Prostate gland (tissue), 2 donors: Measurements from ENCODE around the gene SSR4. TPM values are rescaled to one million over a fixed set of nuclear protein-coding genes. Genes with fewer than 3 reads are reported as not detected.

Experiments used
- DNase-seq: peaks from one replicate; pipeline ENCODE4 v3.0.0-alpha.2; 2019; ENCODE audit warnings: low spot score
- H3K27ac ChIP-seq, 2 donors: fragments of 200-600 bp; sonication (generic); 2 replicates each; pipeline ENCODE4 v1.5.1; 2017 to 2019
- H3K27me3 ChIP-seq: fragments of 200-600 bp; sonication (generic); replicated peaks from 2 replicates; pipeline ENCODE4 v1.5.1; 2019; ENCODE audit not compliant: insufficient read depth
- H3K36me3 ChIP-seq, 2 donors: fragments of 200-600 bp; sonication (generic); 1 replicate in 1 of 2; 2 replicates in 1 of 2; pipeline versions ENCODE4 v1.5.1 to v1.8.1; 2017 to 2019
- H3K4me1 ChIP-seq: fragments of 200-600 bp; sonication (generic); replicated peaks from 2 replicates; pipeline ENCODE4 v1.5.1; 2019
- H3K4me3 ChIP-seq, 2 donors: fragments of 200-600 bp; sonication (generic); 2 replicates each; pipeline ENCODE4 v1.5.1; 2017 to 2019
- H3K9me3 ChIP-seq: fragments of 200-600 bp; sonication (generic); 2 replicates; pipeline ENCODE4 v1.5.1; 2017
- POLR2A ChIP-seq: fragments of 450-650 bp; IDR thresholded peaks from one replicate; pipeline ENCODE4 v1.6.1; 2016; ENCODE audit warnings: antibody characterized with exemption, mild to moderate bottlenecking
- POLR2AphosphoS5 ChIP-seq: sonication (generic); formaldehyde crosslinking; IDR thresholded peaks from one replicate; pipeline ENCODE4 v1.6.1; 2017; ENCODE audit warnings: antibody characterized with exemption
- WGBS: methylation state at CpG from one replicate; pipeline ENCODE4 v1.1.5; 2018; 5-methylcytosine and 5-hydroxymethylcytosine counted together
- intact Hi-C: fragments of 100-400 bp; cut with DNase I; formaldehyde crosslinking; loops from one replicate; pipeline ENCODE4 v1.14.2; 2022
- total RNA-seq, 2 donors: library from RNA; depleted of rRNA; stranded (reverse); fragments of >200 nt; gene quantifications; one replicate each; pipeline ENCODE4 v1.1.0, GENCODE V29; 2016
- TF ChIP-seq, protein P1 (sequence below), 4 experiments: fragments of 200-600 bp in 2 of 4; fragments of 450-650 bp in 2 of 4; sonication (generic) in 2 of 4; IDR thresholded peaks; 1 replicate in 3 of 4; 2 replicates in 1 of 4; pipeline ENCODE4 v1.5.1; 2016 to 2019; ENCODE audit warnings: antibody characterized with exemption in 4 of 4, mild to moderate bottlenecking in 2 of 4, moderate library complexity in 2 of 4

The SSR4 gene
- total RNA-seq, 2 donors from 2014 or later = 288 to 623 TPM

- intact Hi-C loops = no loop called here
- DNase-seq = no peak
- WGBS = 89% methylated on average over 6 of the region's 6 CpGs
- H3K27me3 ChIP-seq = no peaks in the 10 kb centered on the region
- H3K36me3 ChIP-seq = no peaks in the 10 kb centered on the region
- no peak overlapping the region for H3K27ac ChIP-seq
- TF ChIP-seq POLR2A (no peak), POLR2AphosphoS5 (no peak)
- TF ChIP-seq, protein P1, sequence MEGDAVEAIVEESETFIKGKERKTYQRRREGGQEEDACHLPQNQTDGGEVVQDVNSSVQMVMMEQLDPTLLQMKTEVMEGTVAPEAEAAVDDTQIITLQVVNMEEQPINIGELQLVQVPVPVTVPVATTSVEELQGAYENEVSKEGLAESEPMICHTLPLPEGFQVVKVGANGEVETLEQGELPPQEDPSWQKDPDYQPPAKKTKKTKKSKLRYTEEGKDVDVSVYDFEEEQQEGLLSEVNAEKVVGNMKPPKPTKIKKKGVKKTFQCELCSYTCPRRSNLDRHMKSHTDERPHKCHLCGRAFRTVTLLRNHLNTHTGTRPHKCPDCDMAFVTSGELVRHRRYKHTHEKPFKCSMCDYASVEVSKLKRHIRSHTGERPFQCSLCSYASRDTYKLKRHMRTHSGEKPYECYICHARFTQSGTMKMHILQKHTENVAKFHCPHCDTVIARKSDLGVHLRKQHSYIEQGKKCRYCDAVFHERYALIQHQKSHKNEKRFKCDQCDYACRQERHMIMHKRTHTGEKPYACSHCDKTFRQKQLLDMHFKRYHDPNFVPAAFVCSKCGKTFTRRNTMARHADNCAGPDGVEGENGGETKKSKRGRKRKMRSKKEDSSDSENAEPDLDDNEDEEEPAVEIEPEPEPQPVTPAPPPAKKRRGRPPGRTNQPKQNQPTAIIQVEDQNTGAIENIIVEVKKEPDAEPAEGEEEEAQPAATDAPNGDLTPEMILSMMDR (IDR thresholded peaks at IDR 0.05) = no peak
- H3K4me3 ChIP-seq = no peak overlapping the region
- H3K4me1 ChIP-seq = no peaks in the 10 kb centered on the region
- no peaks in the 10 kb centered on the region for H3K9me3 ChIP-seq
Measured at GRCh38 chrX:153836921-153837320, 42.5 kb downstream of the SSR4 start.

DNA sequence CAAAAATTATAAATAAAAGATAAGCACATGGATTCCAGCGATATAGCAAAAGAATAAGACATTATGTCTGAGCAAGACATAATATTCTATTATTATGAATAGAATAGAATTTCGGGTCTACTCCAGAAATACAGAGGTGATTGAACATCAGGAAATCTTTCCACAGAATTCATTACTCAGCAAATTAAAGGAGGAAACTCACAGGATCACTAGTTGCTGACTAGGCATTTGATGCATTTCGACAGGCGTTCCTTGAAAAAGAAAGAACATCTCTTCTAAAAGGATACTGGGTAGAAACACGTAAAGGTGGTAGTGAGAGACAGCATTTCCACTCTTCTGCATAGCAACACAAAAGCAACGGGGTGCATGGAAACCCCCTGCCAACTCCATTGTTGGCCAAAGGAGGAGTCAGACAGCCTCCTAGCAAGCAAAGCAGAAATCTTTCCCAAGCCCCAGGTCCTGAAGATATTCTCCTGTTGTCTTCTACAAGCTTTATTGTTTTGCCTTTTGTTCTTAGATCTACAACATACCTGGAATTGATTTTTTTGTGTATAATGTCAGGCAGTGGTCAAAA is 50.1 kb downstream of the SSR4 start:
- no peaks in the 10 kb centered on the region for H3K36me3 ChIP-seq
- H3K9me3 ChIP-seq = no peaks in the 10 kb centered on the region
- H3K27ac ChIP-seq = no peak overlapping the region
- TF ChIP-seq POLR2AphosphoS5 (no peak), POLR2A (no peak)
- TF ChIP-seq, protein P1 (IDR thresholded peaks at IDR 0.05) = no peak
- intact Hi-C loops = no loop called here
- H3K4me1 ChIP-seq = no peaks in the 10 kb centered on the region
- H3K4me3 ChIP-seq = no peak overlapping the region
- WGBS = 33% methylated on average over 6 of the region's 6 CpGs
- DNase-seq = no peak
- H3K27me3 ChIP-seq = no peaks in the 10 kb centered on the region

DNA sequence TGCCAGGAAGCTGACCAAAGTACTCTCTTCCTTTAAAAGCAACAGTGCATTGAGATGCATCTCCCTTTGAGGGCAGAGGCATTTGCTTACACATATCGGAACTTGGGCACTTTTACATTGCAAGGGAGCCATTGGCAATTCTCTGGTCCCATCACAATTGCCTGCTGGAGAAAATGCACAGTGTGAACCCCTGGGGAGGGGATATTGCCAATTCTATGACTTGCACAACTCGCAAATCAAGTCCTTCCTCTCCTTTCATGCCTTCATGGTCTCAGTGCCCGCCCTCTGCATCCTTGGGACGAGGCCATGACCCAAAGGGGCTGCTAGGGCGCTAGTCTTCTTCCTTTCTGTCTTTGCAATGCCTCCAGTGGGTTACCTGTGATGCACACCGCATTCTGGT is 50.7 kb downstream of the SSR4 start:
- H3K9me3 ChIP-seq = no peaks in the 10 kb centered on the region
- no peaks in the 10 kb centered on the region for H3K27me3 ChIP-seq
- DNase-seq = no peak
- 19% methylated on average over 5 of the region's 6 CpGs for WGBS
- H3K27ac ChIP-seq = no peak overlapping the region
- H3K4me1 ChIP-seq = no peaks in the 10 kb centered on the region
- H3K36me3 ChIP-seq = no peaks in the 10 kb centered on the region
- TF ChIP-seq POLR2AphosphoS5 = no peak
- no peak for TF ChIP-seq POLR2A
- H3K4me3 ChIP-seq = no peak overlapping the region
- intact Hi-C loops = no loop called here

DNA sequence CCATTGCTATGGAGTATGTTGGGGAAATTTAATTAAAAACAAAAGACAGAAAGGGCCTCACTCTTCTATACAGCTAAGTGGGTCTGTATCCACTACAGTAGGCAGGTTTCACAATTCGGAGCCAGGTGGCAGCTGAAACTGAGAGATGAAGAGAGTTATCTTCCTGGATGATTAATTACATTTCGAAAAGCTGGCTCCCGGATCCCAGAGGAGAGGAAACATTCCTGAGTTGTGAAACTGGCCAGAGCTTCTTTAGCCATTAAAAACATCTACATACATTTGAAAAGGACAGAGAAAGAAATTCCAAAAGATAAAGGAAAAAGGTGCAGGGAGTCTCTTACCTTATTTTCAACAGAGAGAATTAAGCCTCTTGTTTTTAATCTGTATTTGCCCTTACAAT is 51.4 kb downstream of the SSR4 start:
- Histone ChIP-seq H3K4me1 (no peaks in the 10 kb centered on the region), H3K27ac (no peak overlapping the region), H3K9me3 (no peaks in the 10 kb centered on the region), H3K4me3 (no peak overlapping the region), H3K27me3 (no peaks in the 10 kb centered on the region), H3K36me3 (no peaks in the 10 kb centered on the region)
- 6% methylated on average over 3 of the region's 3 CpGs for WGBS
- no peak for TF ChIP-seq POLR2AphosphoS5
- TF ChIP-seq, protein P1 (IDR thresholded peaks at IDR 0.05) = no peak
- TF ChIP-seq POLR2A = no peak
- no peak for DNase-seq
- intact Hi-C loops = no loop called here

Other genes starting within 250 kb of the SSR4 start
- 10 to 100 TPM; 33.8 to 55.9 TPM for gene CCNQ, start 195.5 kb upstream of the SSR4 start, total RNA-seq
- gene DUSP9, start 147.5 kb upstream of the SSR4 start, total RNA-seq = 1 to 10 TPM in 1 of 2 donors, not detected in 1; 3.5 TPM
- gene PNCK, start 120.9 kb upstream of the SSR4 start, total RNA-seq = 10 to 100 TPM in 1 of 2 donors, 1 to 10 TPM in 1; 8.5 to 50.6 TPM
- gene SLC6A8, start 106.7 kb upstream of the SSR4 start, total RNA-seq = 10 to 100 TPM; 25.4 to 95.4 TPM
- 100 to 1,000 TPM; 144 to 244 TPM for gene BCAP31, start 70.3 kb upstream of the SSR4 start, total RNA-seq
- gene ABCD1, start 69.8 kb upstream of the SSR4 start, total RNA-seq = 10 to 100 TPM in 1 of 2 donors, 1 to 10 TPM in 1; 9.7 to 97.8 TPM
- gene PLXNB3, start 30.4 kb upstream of the SSR4 start, total RNA-seq = 10 to 100 TPM; 20.9 to 52.7 TPM
- 1 to 10 TPM; 1.4 to 2.7 TPM for gene SRPK3, start 13.6 kb upstream of the SSR4 start, total RNA-seq
- gene IDH3G, start 293 bp upstream of the SSR4 start, total RNA-seq = 100 to 1,000 TPM; 106 to 122 TPM
- 10 to 100 TPM in 1 of 2 donors, 1 to 10 TPM in 1; 7.2 to 16.8 TPM for gene PDZD4, start 35.9 kb downstream of the SSR4 start, total RNA-seq
- 10 to 100 TPM in 1 of 2 donors, under 1 TPM in 1; 0.73 to 18.0 TPM for gene L1CAM, start 91.5 kb downstream of the SSR4 start, total RNA-seq
- gene AVPR2, start 110.0 kb downstream of the SSR4 start, total RNA-seq = 1 to 10 TPM in 1 of 2 donors, under 1 TPM in 1; 0.41 to 2.5 TPM
- gene ARHGAP4, start 131.6 kb downstream of the SSR4 start, total RNA-seq = 10 to 100 TPM; 11.9 to 41.1 TPM
- gene NAA10, start 140.4 kb downstream of the SSR4 start, total RNA-seq = 10 to 100 TPM; 47.5 to 64.9 TPM
- 1 to 10 TPM; 2.4 to 4.4 TPM for gene RENBP, start 150.0 kb downstream of the SSR4 start, total RNA-seq
- gene HCFC1, start 177.2 kb downstream of the SSR4 start, total RNA-seq = 100 to 1,000 TPM in 1 of 2 donors, 10 to 100 TPM in 1; 67.7 to 115 TPM
- gene TMEM187, start 178.1 kb downstream of the SSR4 start, total RNA-seq = 10 to 100 TPM; 16.9 to 18.2 TPM
- 100 to 1,000 TPM; 113 to 122 TPM for gene IRAK1, start 225.2 kb downstream of the SSR4 start, total RNA-seq